H1 (cell line): Measurements from ENCODE around the gene MARCHF3. TPM values are rescaled to one million over a fixed set of nuclear protein-coding genes. Genes with fewer than 3 reads are reported as not detected.
"Not testable (repeated sequence)": the region's sequence is repeated elsewhere in the genome, so short reads cannot be mapped to it uniquely, and the experiment has no call there.

Source experiments
- CTCF ChIA-PET: fragments of 300-600 bp; sonication (Branson Sonifier 250); formaldehyde crosslinking; loops from one replicate; lab custom pipeline; 2021; ENCODE audit not compliant: partially characterized antibody; lab: Charles Lee
- POLR2A ChIA-PET: fragments of 300-600 bp; sonication (Branson Sonifier 250); formaldehyde crosslinking; loops from one replicate; lab custom pipeline; 2021; ENCODE audit warnings: inconsistent platforms; ENCODE audit not compliant: partially characterized antibody; lab: Charles Lee
- DNase-seq, 2 experiments: peaks; one replicate each; pipeline versions ENCODE4 v3.0.0 to v3.0.0-alpha.2; 2010 to 2022; ENCODE audit warnings: low spot score in 2 of 2, low read depth in 1 of 2, mixed read lengths in 1 of 2
- FAIRE-seq: peaks from 2 replicates; lab custom pipeline; 2011; peaks lifted over from hg19 to GRCh38; lab: Jason Lieb, UNC
- H2AFZ ChIP-seq: 2 replicates; pipeline ENCODE4 v1.8.1; 2012; ENCODE audit warnings: low read length, inconsistent platforms
- H2AK5ac ChIP-seq: 2 replicates; pipeline ENCODE4 v1.6.1; 2013; ENCODE audit warnings: low read depth, low read length
- H2BK120ac ChIP-seq: replicated peaks from 2 replicates; pipeline ENCODE3; 2013; ENCODE audit warnings: low read depth, low read length, inconsistent platforms
- H2BK12ac ChIP-seq: 2 replicates; pipeline ENCODE4 v1.6.1; 2013; ENCODE audit warnings: low read depth, low read length
- H2BK15ac ChIP-seq: 2 replicates; pipeline ENCODE4 v1.6.1; 2013; ENCODE audit warnings: low read length
- H2BK20ac ChIP-seq: 2 replicates; pipeline ENCODE4 v1.6.1; 2013; ENCODE audit warnings: low read length
- H2BK5ac ChIP-seq: 2 replicates; pipeline ENCODE4 v1.6.1; 2013; ENCODE audit warnings: low read depth, low read length
- H3K14ac ChIP-seq: 2 replicates; pipeline ENCODE4 v1.6.1; 2013; ENCODE audit warnings: inconsistent platforms; ENCODE audit not compliant: insufficient read length
- H3K18ac ChIP-seq: 2 replicates; pipeline ENCODE4 v1.6.1; 2013; ENCODE audit warnings: low read length; ENCODE audit errors: extremely low read depth
- H3K23ac ChIP-seq: 2 replicates; pipeline ENCODE4 v1.6.1; 2013; ENCODE audit warnings: inconsistent platforms; ENCODE audit not compliant: insufficient read length
- H3K23me2 ChIP-seq: 2 replicates; pipeline ENCODE4 v1.6.1; 2013; ENCODE audit warnings: low read depth, low read length
- H3K27ac ChIP-seq: 2 replicates; pipeline ENCODE4 v1.6.1; 2011; ENCODE audit warnings: low read depth, low read length, inconsistent platforms
- H3K27me3 ChIP-seq, 4 experiments: replicated peaks in 1 of 4; 1 replicate in 1 of 4; 2 replicates in 3 of 4; pipeline versions ENCODE4 v1.6.1 to v1.8.1; 2011 to 2013; ENCODE audit warnings: low read length in 3 of 4, mild to moderate bottlenecking in 3 of 4, inconsistent platforms in 2 of 4, mixed read lengths in 2 of 4, moderate library complexity in 1 of 4; ENCODE audit not compliant: control insufficient read depth in 3 of 4, insufficient read depth in 3 of 4; ENCODE audit errors: extremely low read depth in 1 of 4
- H3K36me3 ChIP-seq, 4 experiments: 2 replicates each; pipeline versions ENCODE4 v1.6.1 to v1.8.1; 2011 to 2013; ENCODE audit warnings: mild to moderate bottlenecking in 4 of 4, low read length in 3 of 4, moderate library complexity in 2 of 4, control low read depth in 1 of 4, inconsistent platforms in 1 of 4; ENCODE audit not compliant: insufficient read depth in 4 of 4, control insufficient read depth in 2 of 4
- H3K4ac ChIP-seq: replicated peaks from 2 replicates; pipeline ENCODE3; 2013; ENCODE audit warnings: low read length, low read depth, mixed read lengths, inconsistent platforms; ENCODE audit not compliant: insufficient read length
- H3K4me1 ChIP-seq, 4 experiments: replicated peaks in 1 of 4; 1 replicate in 1 of 4; 2 replicates in 3 of 4; pipeline versions ENCODE4 v1.6.1 to v1.8.1; 2011 to 2013; ENCODE audit warnings: low read length in 3 of 4, inconsistent platforms in 2 of 4, mixed read lengths in 1 of 4; ENCODE audit not compliant: insufficient read depth in 4 of 4, control insufficient read depth in 3 of 4
- H3K4me2 ChIP-seq, 2 experiments: 2 replicates each; pipeline versions ENCODE4 v1.6.1 to v1.8.1; 2011 to 2013; ENCODE audit warnings: low read depth in 2 of 2, low read length in 2 of 2, control low read depth in 1 of 2, inconsistent platforms in 1 of 2, mild to moderate bottlenecking in 1 of 2; ENCODE audit not compliant: insufficient read depth in 1 of 2
- H3K4me3 ChIP-seq, 4 experiments: fragments of 200-600, 300-600 bp in 1 of 4; sonication (generic), shearing (Covaris generic), sonication (Bioruptor Twin) in 1 of 4; 2 replicates each; pipeline versions ENCODE4 v1.5.1 to v1.8.1; 2011 to 2016; ENCODE audit warnings: low read length in 4 of 4, low read depth in 3 of 4, control low read depth in 2 of 4, inconsistent platforms in 2 of 4, mild to moderate bottlenecking in 2 of 4, mixed read lengths in 1 of 4, moderate library complexity in 1 of 4; ENCODE audit not compliant: insufficient read depth in 2 of 4; ENCODE audit errors: extremely low read depth in 1 of 4
- H3K56ac ChIP-seq: replicated peaks from 2 replicates; pipeline ENCODE3; 2013; ENCODE audit warnings: low read depth, mild to moderate bottlenecking, mixed read lengths, low read length, inconsistent platforms; ENCODE audit not compliant: insufficient read length
- H3K79me1 ChIP-seq: 2 replicates; pipeline ENCODE4 v1.6.1; 2013; ENCODE audit warnings: low read depth, low read length, control low read depth
- H3K79me2 ChIP-seq, 2 experiments: 2 replicates each; pipeline versions ENCODE4 v1.6.1 to v1.8.1; 2012 to 2013; ENCODE audit warnings: low read length in 2 of 2, mild to moderate bottlenecking in 2 of 2, inconsistent platforms in 1 of 2; ENCODE audit not compliant: insufficient read depth in 2 of 2, control insufficient read depth in 1 of 2
- H3K9ac ChIP-seq, 4 experiments: replicated peaks in 1 of 4; 1 replicate in 1 of 4; 2 replicates in 3 of 4; pipeline versions ENCODE4 v1.6.1 to v1.8.1; 2011 to 2013; ENCODE audit warnings: low read depth in 3 of 4, low read length in 3 of 4, control low read depth in 2 of 4, mild to moderate bottlenecking in 2 of 4, moderate library complexity in 2 of 4, inconsistent platforms in 1 of 4; ENCODE audit errors: extremely low read depth in 1 of 4
- H3K9me3 ChIP-seq, 2 experiments: 2 replicates each; pipeline versions ENCODE4 v1.6.1 to v1.8.1; 2012 to 2013; ENCODE audit warnings: mild to moderate bottlenecking in 2 of 2, moderate library complexity in 2 of 2, control low read depth in 1 of 2, inconsistent platforms in 1 of 2, low read depth in 1 of 2, low read length in 1 of 2, mixed read lengths in 1 of 2; ENCODE audit not compliant: insufficient read depth in 2 of 2
- H4K20me1 ChIP-seq, 2 experiments: replicated peaks in 1 of 2; 2 replicates each; pipeline versions ENCODE3 to v1.8.1; 2011 to 2013; ENCODE audit warnings: inconsistent platforms in 2 of 2, low read length in 2 of 2, mild to moderate bottlenecking in 1 of 2; ENCODE audit not compliant: insufficient read depth in 2 of 2, control insufficient read depth in 1 of 2
- H4K5ac ChIP-seq: 2 replicates; pipeline ENCODE4 v1.6.1; 2013; ENCODE audit warnings: low read length, low read depth, mixed read lengths, inconsistent platforms; ENCODE audit not compliant: insufficient read length
- H4K8ac ChIP-seq: 2 replicates; pipeline ENCODE4 v1.8.0; 2013; ENCODE audit warnings: mild to moderate bottlenecking, moderate library complexity, low read length, inconsistent platforms; ENCODE audit not compliant: insufficient read depth; ENCODE audit errors: extremely low read depth
- H4K91ac ChIP-seq: replicated peaks from 2 replicates; pipeline ENCODE3; 2013; ENCODE audit warnings: low read length, mixed read lengths, inconsistent platforms; ENCODE audit not compliant: insufficient read length
- ASH2L ChIP-seq: fragments of 200-600, 300-600 bp; sonication (generic); IDR thresholded peaks from one replicate; pipeline ENCODE4 v1.7.1; 2017; ENCODE audit warnings: low read length
- GABPA ChIP-seq: IDR thresholded peaks from 2 replicates; pipeline ENCODE4 v1.6.1; 2011; ENCODE audit warnings: mild to moderate bottlenecking, low read length, moderate library complexity, borderline replicate concordance; ENCODE audit not compliant: insufficient read depth
- HDAC6 ChIP-seq: IDR thresholded peaks from one replicate; pipeline ENCODE4 v1.7.1; 2012; ENCODE audit warnings: low read depth, mild to moderate bottlenecking, inconsistent platforms, low read length, moderate library complexity
- JUND ChIP-seq: IDR thresholded peaks from 2 replicates; pipeline ENCODE4 v1.6.1; 2011; ENCODE audit warnings: mild to moderate bottlenecking, improper control_type of control experiment, low read length
- KDM5A ChIP-seq: fragments of 200-600 bp; IDR thresholded peaks from 2 replicates; pipeline ENCODE4 v1.7.1; 2012; ENCODE audit warnings: mild to moderate bottlenecking, low read length, inconsistent platforms, mixed read lengths
- NRF1 ChIP-seq: IDR thresholded peaks from 2 replicates; pipeline ENCODE4 v1.6.1; 2011; ENCODE audit warnings: mild to moderate bottlenecking, low read depth, low read length, improper control_type of control experiment
- POLR2AphosphoS5 ChIP-seq: IDR thresholded peaks from 2 replicates; pipeline ENCODE4 v1.6.1; 2011; ENCODE audit warnings: low read depth, low read length
- SP4 ChIP-seq: IDR thresholded peaks from 2 replicates; pipeline ENCODE4 v1.6.1; 2012; ENCODE audit warnings: low read length, inconsistent platforms
- WGBS, 2 experiments: shearing (Covaris generic) in 1 of 2; methylation state at CpG; one replicate each; pipeline versions ENCODE4 v1.1.6 to v1.1.7; 2013 to 2015; ENCODE audit warnings: low lambda C conversion rate in 2 of 2, mixed read lengths in 2 of 2, inconsistent platforms in 1 of 2, low coverage in 1 of 2, missing lambda C conversion rate in 1 of 2; ENCODE audit not compliant: insufficient replicate concordance in 2 of 2, insufficient coverage in 1 of 2, insufficient read length in 1 of 2; ENCODE audit errors: extremely low coverage in 1 of 2, missing lambda C conversion rate in 1 of 2; 5-methylcytosine and 5-hydroxymethylcytosine counted together
- polyA plus RNA-seq, 7 experiments: library from polyadenylated mRNA; depleted of rRNA in 3 of 7; stranded (reverse) in 5 of 7; unstranded in 2 of 7; fragments of >200 nt in 5 of 7; fragments of 200-250 nt in 2 of 7; gene quantifications; 1 replicate in 5 of 7; 2 replicates in 1 of 7; 4 replicates in 1 of 7; pipeline versions ENCODE4 v1.2.1 to v1.2.3, GENCODE V29; 2011 to 2013; ENCODE audit warnings: missing spikeins in 2 of 7, mixed read lengths in 2 of 7
- total RNA-seq: library from RNA; stranded (reverse); fragmentation: NEBNext Ultra II Directional; extraction: Animal tissue kit (Norgen Biotek cat#: 25700); gene quantifications from 2 replicates; pipeline ENCODE4 v1.2.1, GENCODE V29; 2021

Gene MARCHF3
- total and polyA plus RNA-seq, 2 of the 8 experiments (the other 6 are each of a cell fraction or from before 2014, with no cell fraction given), result 12.0 to 16.9 TPM

DNA sequence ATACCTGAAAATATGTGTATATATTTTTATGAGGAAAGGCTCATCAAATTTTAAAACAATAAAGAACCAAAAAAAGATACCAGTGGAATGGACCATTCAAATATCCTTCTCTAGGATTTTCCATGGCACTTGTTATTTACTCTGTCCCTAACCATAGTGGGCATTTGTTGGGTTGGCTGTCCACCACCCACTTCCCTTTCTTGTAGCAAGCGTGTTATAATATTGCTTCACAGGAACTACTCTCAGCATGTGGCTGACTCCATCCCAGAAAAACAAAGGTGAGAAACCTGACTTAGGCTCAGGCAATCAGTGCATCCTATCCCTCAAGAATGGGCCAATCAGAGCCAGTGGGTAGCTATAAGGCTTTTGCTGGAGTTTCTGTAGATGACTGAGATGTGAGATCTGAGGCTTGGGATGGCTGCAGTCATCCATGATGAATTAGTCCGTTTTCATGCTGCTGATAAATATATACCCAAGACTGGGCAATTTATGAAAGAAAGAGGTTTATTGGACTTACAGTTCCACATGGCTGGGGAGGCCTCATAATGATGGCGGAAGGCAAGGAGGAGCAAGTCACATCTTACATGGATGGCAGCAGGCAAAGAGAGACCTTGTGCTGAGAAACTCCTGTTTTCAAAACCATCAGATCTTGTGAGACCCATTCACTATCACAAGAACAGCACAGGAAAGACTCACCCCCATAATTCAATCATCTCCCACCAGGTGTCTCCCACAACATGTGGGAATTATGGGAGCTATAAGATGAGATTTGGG lies 25.7 kb upstream of the MARCHF3 start (continued):
- TF ChIP-seq KDM5A (no peak), POLR2AphosphoS5 (no peak), HDAC6 (no peak), NRF1 (no peak), SP4 (no peak), JUND (no peak), ASH2L (no peak), GABPA (no peak)

DNA sequence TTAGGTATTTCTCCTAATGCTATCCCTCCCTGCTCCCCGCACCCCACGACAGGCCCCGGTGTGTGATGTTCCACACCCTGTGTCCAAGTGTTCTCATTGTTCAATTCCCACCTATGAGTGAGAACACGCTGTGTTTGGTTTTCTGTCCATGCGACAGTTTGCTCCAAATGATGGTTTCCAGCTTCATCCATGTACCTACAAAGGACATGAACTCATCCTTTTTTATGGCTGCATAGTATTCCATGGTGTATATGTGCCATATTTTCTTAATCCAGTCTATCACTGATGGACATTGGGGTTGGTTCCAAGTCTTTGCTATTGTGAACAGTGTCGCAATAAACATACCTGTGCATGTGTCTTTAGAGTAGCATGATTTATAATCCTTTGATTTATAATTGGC lies 23.2 kb upstream of the MARCHF3 start:
- H4K91ac ChIP-seq, H3K36me3 ChIP-seq, H3K9me3 ChIP-seq, H3K23ac ChIP-seq, POLR2A ChIA-PET, H3K79me1 ChIP-seq, H3K4me3 ChIP-seq, DNase-seq, H3K18ac ChIP-seq, H4K20me1 ChIP-seq, H3K9ac ChIP-seq, H3K4me2 ChIP-seq, CTCF ChIA-PET, H3K27me3 ChIP-seq, H3K27ac ChIP-seq, FAIRE-seq, H2BK20ac ChIP-seq, H3K56ac ChIP-seq, H2BK15ac ChIP-seq, H2AK5ac ChIP-seq, H3K4ac ChIP-seq, H2BK5ac ChIP-seq, H2BK120ac ChIP-seq, H2BK12ac ChIP-seq, H3K4me1 ChIP-seq, H2AFZ ChIP-seq, H3K14ac ChIP-seq, H3K79me2 ChIP-seq, H4K5ac ChIP-seq, H3K23me2 ChIP-seq, H4K8ac ChIP-seq: not testable (repeated sequence)
- 94% methylated on average over 6 of the region's 6 CpGs; no CpG with 5 or more reads in 1 of the 2 experiments for WGBS, 2 experiments
